CD4-positive, alpha-beta T cell treated with Interferon gamma for 1 hour (primary cell): ENCODE measurements around the gene AP2A2.

ENCODE experiments used
- DNase-seq: peaks from one replicate; pipeline ENCODE4 v3.0.0-alpha.2; 2020

AP2A2 gene

GRCh38 chr11:926341-926916 lies 759 bp downstream of the AP2A2 start:
- DNase-seq, result no peak

- DNase-seq, result peak; percentile 48
Measured at GRCh38 chr11:927871-928270, 2.2 kb downstream of the AP2A2 start.

DNA sequence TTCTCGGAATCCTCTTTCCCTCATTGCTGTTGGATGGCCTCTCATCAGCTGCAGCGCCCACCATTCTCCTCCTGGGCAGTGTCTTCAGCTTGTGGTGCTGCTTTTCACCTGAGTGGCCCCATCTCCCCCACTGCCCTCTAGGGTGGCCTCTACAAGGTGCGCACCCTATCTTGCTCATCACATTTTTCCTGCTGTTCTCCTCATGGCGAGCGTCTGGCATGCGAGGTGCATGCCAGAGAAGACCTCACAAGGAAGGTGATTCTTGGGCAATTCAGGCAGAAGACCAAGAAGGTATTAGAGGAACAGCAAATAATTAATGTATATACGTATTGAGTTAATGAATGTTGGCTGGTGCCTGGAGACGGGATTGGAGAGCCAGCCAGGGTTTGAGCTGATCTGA lies 3.1 kb downstream of the AP2A2 start:
- DNase-seq, result no peak

DNA sequence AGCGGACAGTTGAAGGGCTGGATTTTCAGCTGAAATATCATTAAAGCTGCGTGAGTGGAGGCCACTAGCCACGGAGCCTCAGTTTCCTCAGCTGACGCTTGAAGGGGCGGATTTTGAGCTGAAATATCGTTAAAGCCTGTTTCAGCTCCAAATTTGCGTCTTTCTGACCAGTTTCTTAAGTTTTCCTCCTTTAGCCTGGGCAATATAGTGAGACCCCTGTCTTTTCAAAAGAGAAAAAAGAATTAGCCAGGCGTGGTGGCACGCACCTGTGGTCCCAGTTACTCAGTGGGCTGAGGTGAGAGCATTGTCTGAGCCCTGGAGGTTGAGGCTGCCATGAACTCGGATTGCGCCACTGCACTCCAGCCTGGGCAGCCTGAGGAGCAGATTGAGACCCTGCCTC lies 3.7 kb downstream of the AP2A2 start:
- no peak for DNase-seq

- no peak for DNase-seq
Measured at GRCh38 chr11:931385-931784, 5.7 kb downstream of the AP2A2 start.

DNA sequence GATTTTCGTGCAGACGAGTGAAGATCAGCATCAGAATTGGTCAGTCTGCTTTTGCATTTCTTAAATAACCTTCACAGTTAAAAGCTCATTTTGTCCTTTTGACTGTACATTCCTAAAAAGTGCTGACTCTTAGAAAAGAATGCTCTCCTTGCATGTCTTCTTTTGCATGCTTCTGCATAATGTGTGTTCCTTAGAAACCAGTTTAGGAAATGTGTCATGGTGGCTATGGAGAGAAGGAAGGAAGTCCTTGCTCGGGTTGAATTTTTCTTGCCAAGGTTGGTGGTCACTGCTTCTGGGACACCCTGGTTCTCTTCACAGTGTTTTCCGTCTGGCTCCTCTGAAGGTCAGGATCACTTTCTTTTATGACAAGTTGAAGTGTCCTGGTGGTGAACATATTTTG lies 6.8 kb downstream of the AP2A2 start:
- no peak for DNase-seq

DNA sequence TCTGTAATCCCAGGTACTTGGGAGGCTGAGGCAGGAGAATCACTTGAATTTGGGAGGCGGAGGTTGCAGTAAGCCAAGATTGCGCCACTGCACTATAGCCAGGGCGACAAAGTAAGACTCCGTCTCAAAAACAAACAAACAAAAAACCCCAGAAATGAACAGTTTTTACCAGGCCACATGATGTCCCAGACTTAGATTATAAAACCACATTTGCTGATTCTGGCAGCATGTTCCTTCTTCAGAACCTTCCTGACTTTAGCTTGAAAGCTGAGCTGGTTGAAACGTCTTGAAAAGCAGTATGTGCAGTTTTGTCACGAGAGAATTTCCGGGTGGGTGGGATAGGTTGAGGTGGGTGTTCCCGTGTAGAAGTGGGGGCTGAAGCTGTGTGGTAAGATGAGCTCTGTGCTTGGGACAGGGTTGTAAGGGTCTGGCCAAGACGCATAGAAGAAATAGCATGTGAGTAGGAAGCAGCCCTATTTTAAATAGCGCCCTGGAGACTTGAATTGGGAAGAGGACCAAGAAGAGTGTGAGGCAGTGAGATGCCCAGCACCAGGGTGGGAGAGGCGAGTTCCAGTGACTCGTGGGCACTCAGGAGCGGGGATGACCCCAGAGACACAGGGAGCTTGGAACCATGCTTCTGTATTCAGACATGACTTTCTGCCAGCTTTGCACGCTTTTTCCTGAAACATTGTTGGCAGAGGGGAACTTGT lies 7.6 kb downstream of the AP2A2 start:
- no peak for DNase-seq

GRCh38 chr11:933936-934335 lies 8.3 kb downstream of the AP2A2 start:
- no peak for DNase-seq

GRCh38 chr11:934527-934926 lies 8.9 kb downstream of the AP2A2 start:
- no peak for DNase-seq

DNA sequence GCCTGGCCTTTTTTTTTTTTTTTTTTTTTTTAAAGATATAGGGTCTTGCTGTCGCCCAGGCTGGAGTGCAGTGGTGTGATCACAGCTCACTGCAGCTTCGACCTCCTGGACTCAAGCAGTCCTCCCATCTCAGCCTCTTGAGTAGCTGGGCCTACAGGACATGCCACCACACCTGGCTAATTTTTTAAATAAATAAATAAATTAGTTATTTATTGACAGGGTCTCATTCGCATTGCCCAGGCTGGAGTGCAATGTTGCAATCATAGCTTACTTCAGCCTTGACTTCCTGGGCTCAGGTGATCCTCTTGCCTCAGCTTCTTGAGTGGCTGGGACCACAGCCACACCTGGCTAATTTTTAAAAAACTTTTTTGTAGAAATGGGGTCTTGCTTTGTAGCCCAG lies 10.5 kb downstream of the AP2A2 start:
- DNase-seq, result no peak

GRCh38 chr11:937841-938261 lies 12.2 kb downstream of the AP2A2 start:
- no peak for DNase-seq

DNA sequence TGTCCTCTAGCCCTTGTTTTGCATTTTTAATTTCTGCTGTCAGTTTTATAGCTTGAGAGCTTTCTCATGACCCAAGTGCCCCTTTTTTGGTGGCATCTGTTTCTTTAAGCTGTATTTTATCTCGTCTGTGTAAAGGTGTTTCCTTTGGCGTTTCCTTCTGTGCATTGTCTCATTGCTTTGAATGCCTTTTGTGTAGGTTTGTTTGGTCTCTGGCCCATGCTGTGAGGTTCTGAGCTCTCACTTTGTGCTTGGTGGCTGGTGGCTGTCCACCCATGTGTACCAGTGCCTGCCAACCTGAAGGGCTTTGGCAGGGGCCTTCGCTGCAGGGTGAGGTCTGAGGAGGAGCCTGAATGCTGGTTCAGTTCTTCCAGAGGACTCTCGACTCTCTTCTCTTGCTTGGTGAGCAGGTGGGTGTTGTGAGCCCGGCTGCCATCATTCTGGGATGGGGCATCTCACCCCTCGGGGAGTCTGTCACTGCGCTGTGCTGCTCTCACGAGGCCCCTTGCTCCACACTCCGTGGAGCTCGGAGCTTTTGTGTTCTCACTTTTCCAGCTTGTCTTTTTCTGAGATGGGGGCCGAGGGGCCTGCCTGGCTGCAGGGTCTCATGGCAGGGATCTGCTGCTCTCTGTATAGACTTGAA lies 14.9 kb downstream of the AP2A2 start:
- no peak for DNase-seq

GRCh38 chr11:942823-943222 lies 17.2 kb downstream of the AP2A2 start:
- no peak for DNase-seq

DNA sequence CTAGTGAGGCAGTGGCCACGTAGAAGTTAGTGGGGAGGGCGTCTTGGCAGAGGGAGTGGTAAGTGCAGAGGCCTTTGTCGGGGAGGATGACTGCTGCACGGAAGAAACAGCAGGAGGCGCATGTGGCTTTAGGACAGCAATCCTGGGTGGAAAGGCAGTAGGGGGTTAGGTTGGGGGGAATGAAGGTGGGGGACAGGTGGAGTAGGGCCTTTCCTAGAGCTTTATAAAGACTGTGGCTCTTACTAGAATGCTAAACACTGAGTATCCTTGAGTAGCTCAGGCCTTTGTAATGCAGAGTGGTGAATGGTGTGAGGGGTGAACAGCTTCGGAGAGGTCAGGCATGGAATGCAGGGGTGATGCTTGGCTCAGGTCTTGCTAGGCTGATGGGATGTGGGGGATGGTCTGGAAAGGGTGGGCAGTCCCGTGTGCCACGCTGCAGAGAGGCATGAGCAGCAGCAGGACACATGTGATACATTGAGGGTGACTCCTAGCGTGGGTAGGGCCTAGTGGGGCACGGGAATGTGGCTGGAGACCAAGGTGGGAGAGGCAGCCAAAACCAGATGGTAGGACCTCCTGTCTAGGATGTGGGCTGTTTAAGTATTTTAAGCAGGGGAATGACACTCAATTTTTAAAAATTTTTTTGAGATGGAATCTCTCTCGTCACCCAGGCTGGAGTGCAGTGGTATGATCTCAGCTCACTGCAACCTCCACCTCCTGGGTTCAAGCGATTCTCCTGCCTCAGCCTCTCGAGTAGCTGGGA lies 19.2 kb downstream of the AP2A2 start:
- no peak for DNase-seq

- DNase-seq, result no peak
Measured at GRCh38 chr11:945986-946385, 20.3 kb downstream of the AP2A2 start.

- no peak for DNase-seq
Measured at GRCh38 chr11:947744-948143, 22.1 kb downstream of the AP2A2 start.

DNA sequence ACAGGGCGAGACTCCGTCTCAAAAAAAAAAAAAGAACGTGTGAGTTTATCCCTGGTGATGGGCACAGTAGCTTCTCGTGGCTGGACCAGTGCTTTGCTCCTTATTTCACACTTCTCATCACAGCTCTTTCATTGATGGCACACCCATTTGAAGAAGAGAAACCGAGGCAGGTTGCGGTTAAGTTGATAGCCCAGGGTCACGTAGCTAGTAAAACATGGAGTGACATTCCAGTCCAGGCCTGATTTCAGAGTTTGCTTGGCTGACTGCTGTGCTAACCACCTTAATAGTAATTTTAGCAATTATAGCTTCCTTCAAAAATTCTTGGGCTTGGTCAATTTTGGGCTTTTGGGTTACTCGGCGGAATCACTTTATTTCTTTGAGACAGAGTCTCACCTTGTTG lies 25.8 kb downstream of the AP2A2 start:
- no peak for DNase-seq

DNA sequence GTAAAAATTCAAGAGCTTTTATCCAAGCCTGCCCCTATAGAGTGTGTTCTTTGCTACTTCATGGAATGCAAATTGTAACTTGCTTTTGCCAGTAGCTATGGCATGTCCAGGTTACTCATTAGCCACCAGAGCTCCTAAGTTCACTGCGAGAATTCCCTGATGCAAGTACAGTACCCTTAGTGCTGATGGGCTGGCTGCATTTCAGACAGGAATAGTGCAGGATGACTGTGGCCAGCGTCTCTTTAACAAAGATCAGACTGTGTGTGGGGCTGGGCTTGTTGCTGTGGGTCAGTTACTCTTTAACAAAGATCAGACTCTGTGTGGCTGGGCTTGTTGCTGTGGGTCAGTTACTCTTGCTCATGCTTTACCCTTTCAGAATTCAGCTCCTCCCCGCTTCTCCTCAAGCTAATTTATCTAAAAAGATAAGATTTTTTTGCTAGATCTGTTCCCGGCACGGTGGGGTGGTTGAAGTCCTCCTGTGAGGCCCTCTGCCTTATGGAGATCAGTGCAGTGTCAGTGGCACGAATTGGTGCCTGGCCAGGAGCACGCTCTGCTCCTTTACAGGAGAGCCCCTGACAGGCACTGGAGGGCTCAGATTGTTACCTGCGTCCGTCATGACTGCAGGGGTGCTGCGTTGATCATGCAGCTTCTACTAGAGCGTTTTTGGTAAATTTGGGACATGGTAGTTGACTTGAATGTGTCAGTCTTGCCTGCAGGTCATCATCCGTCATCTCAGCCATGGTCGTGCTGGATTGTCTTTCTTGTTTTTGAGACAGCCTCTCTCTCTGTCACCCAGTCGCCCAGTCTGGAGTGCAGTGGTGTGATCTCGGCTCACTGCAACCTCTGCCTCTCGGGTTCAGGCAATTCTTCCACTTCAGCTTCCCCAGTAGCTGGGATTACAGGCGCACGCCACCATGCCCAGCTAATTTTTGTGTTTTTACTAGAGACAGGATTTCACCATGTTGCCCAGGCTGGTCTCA lies 27.0 kb downstream of the AP2A2 start:
- DNase-seq, result no peak

- no peak for DNase-seq
Measured at GRCh38 chr11:953512-953911, 27.8 kb downstream of the AP2A2 start.

DNA sequence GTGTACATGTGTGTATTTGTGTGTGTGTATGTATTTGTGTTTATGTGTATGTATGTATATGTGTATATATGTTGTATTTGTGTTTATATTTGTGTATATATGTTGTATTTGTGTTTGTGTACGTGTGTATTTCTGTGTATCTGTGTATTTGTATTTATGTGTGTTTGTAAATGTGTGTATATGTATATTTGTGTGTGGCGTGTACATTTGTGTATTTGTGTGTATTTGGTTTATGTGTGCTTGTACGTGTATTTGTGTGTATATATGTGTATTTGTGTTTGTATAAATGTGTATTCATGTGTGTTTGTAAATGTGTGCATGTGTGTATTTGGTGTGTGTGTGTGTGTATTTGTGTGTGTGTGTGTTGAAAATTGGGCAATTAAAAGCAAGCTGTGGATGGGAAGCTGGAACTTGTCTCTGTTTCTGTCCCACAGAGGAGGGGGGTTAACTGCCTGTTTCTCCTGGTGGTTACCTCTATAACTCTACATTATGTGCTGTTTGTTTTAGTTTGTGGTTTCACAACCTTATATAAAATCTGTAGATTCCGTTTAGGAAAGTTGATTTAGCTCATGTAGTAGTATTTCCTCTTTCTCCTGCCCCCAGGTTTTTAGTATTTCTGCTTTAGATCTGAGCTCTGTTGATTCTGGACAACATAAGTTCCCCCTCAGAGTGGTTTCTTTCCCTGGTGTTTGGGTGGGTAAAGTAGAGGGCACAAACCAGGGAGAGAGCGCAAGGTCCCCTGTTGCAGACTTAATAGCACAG lies 28.9 kb downstream of the AP2A2 start:
- no peak for DNase-seq

DNA sequence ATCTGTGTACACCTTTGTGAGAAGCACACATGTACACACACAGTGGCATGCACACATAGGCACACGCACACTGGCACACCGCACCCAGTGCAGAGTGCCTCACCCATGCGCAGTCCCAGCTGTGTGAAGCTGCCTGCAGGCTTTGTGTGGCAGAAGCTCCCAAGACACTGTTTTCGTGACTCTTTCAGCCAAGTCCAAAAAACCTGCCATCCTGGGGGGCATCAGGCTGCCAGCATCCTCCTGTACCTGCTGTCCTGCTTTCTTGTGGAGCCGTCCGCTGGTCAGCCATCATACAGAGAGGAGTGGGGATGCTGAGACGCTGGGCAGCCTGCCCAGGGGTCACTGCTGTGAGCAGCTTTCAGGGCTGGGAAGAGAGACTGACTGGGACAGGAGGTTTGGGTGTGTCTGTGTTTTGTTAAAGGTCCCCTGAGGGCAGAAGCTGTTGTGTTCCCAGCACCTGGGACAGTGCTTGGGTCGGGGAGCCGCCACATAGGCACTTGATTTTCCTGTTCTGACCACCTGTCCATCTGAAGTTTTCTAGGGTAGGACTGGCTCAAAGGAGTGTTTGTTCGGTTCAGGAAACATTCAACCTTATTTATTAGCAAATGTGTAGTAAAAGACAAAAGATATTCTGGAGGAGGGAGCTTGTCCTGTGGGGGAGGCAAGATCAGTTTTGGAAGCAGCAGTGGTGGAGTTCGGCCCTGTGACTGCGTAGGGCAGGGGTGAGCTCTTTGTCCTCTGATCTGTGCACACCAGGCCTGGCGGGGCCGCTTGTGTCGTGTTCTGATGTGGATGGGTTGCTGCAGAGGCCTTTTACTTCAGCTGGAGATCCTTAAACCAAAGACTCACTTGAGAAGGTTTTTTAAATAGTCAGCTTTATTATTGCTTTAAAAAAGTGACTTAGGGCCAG lies 29.7 kb downstream of the AP2A2 start:
- no peak for DNase-seq
